Transverse colon (tissue), 4 donors: ENCODE data around the gene OR7G2. TPM values are rescaled to one million over a fixed set of nuclear protein-coding genes. Genes with fewer than 3 reads are reported as not detected.

Experiments used
- DNase-seq: peaks from one replicate; pipeline ENCODE4 v3.0.0-alpha.2; 2019
- H3K27ac ChIP-seq, 4 donors: fragments of 200-600 bp; sonication (generic); 2 replicates each; pipeline ENCODE4 v1.5.1; 2016 to 2018; ENCODE audit warnings: inconsistent platforms in 4 of 4
- H3K27me3 ChIP-seq: fragments of 200-600 bp; sonication (generic); 2 replicates; pipeline ENCODE4 v1.5.1; 2017; ENCODE audit warnings: inconsistent platforms
- H3K36me3 ChIP-seq, 4 donors: fragments of 200-600 bp; sonication (generic); 2 replicates each; pipeline ENCODE4 v1.5.1; 2017 to 2019; ENCODE audit warnings: inconsistent platforms in 4 of 4
- H3K4me1 ChIP-seq, 4 donors: fragments of 200-600 bp; sonication (generic); 2 replicates each; pipeline ENCODE4 v1.5.1; 2017 to 2020; ENCODE audit warnings: inconsistent platforms in 4 of 4
- H3K4me3 ChIP-seq, 4 donors: fragments of 200-600 bp; sonication (generic); 1 replicate in 1 of 4; 2 replicates in 3 of 4; pipeline versions ENCODE4 v1.5.1 to v1.6.1; 2017 to 2019; ENCODE audit warnings: inconsistent platforms in 4 of 4
- H3K9me3 ChIP-seq, 2 donors: fragments of 200-600 bp; sonication (generic); 2 replicates each; pipeline ENCODE4 v1.5.1; 2017 to 2019; ENCODE audit warnings: inconsistent platforms in 2 of 2
- CTCF ChIP-seq, 5 experiments: fragments of 200-600 bp in 3 of 5; fragments of 450-650 bp in 2 of 5; sonication (generic) in 3 of 5; IDR thresholded peaks; 1 replicate in 2 of 5; 2 replicates in 3 of 5; pipeline ENCODE4 v1.5.1; 2016 to 2017; ENCODE audit warnings: antibody characterized with exemption in 5 of 5, inconsistent platforms in 3 of 5, mild to moderate bottlenecking in 2 of 5, moderate library complexity in 1 of 5
- EP300 ChIP-seq: sonication (generic); formaldehyde crosslinking; IDR thresholded peaks from one replicate; pipeline ENCODE4 v1.6.1; 2017; ENCODE audit warnings: antibody characterized with exemption, low read depth
- POLR2A ChIP-seq: fragments of 450-650 bp; IDR thresholded peaks from one replicate; pipeline ENCODE4 v1.6.1; 2016; ENCODE audit warnings: antibody characterized with exemption, mild to moderate bottlenecking, moderate library complexity
- POLR2AphosphoS5 ChIP-seq, 3 donors: sonication (generic); formaldehyde crosslinking; IDR thresholded peaks; one replicate each; pipeline ENCODE4 v1.6.1; 2016; ENCODE audit warnings: antibody characterized with exemption in 3 of 3
- WGBS, 2 donors: methylation state at CpG; one replicate each; pipeline ENCODE4 v1.1.5; 2018; ENCODE audit warnings: low coverage in 1 of 2; 5-methylcytosine and 5-hydroxymethylcytosine counted together
- in situ Hi-C, 4 donors: fragments of 200-750 bp; cut with MboI; loops; one replicate each; pipeline versions ENCODE4 v1.15.0 to v1.15.1; 2017; ENCODE audit warnings: low sequenced_read_pairs in 3 of 4, low pct_ligation_motif_present in 1 of 4, low pct_unique_long_range_greater_than_20kb in 1 of 4
- intact Hi-C: fragments of 100-400 bp; cut with DNase I; formaldehyde crosslinking; loops from one replicate; pipeline ENCODE4 v1.15.1; 2023; ENCODE audit warnings: low total_unique reads
- total RNA-seq, 4 donors: library from RNA; depleted of rRNA; stranded (reverse); fragments of >200 nt; gene quantifications; one replicate each; pipeline ENCODE4 v1.1.0, GENCODE V29; 2016

The OR7G2 gene
- total RNA-seq, 4 donors from 2014 or later, result not detected

GRCh38 chr19:9150650-9151049 lies 43.4 kb upstream of the OR7G2 start:
- H3K27me3 ChIP-seq, result no peaks in the 10 kb centered on the region
- intact Hi-C loops (no loop called here), in situ Hi-C loops (no loop called here)
- no peak overlapping the region for H3K27ac ChIP-seq
- H3K9me3 ChIP-seq, result peaks cover 14 to 15% of the 10 kb centered on the region in 2 donors
- no peak for DNase-seq
- H3K36me3 ChIP-seq, result peaks cover 0 to 9% (median 2%) of the 10 kb centered on the region in 4 donors
- TF ChIP-seq CTCF (IDR thresholded peaks at IDR 0.05) (no peak), POLR2AphosphoS5 (IDR thresholded peaks at IDR 0.05) (no peak), EP300 (no peak), POLR2A (no peak)
- no peaks in the 10 kb centered on the region for H3K4me1 ChIP-seq
- no peak overlapping the region for H3K4me3 ChIP-seq
- 97 to 100% methylated on average over 3 to 5 of the region's 5 CpGs for WGBS, 2 donors

- peaks cover 0 to 14% (median 2%) of the 10 kb centered on the region in 4 donors for H3K36me3 ChIP-seq
- in situ Hi-C loops, result loop anchor here in 2 of 4 donors (25.0 kb wide), 2 partner anchors 437 to 637 kb away; partner anchors contain the start of gene ZNF121 (in 1 of the 2)
- no peaks in the 10 kb centered on the region for H3K4me1 ChIP-seq
- TF ChIP-seq CTCF (IDR thresholded peaks at IDR 0.05), result no peak
- H3K27ac ChIP-seq, result no peak overlapping the region
- no peak overlapping the region for H3K4me3 ChIP-seq
- H3K27me3 ChIP-seq, result no peaks in the 10 kb centered on the region
- H3K9me3 ChIP-seq, result peaks cover 19 to 21% of the 10 kb centered on the region in 2 donors
- intact Hi-C loops, result no loop called here
- DNase-seq, result no peak
- WGBS, 2 donors, result 88 to 98% methylated on average over 4 of the region's 4 CpGs
Measured at GRCh38 chr19:9149997-9150396, 42.7 kb upstream of the OR7G2 start.

GRCh38 chr19:9148697-9149096 lies 41.4 kb upstream of the OR7G2 start:
- intact Hi-C loops (no loop called here), in situ Hi-C loops (loop anchor here in 2 of 4 donors (25.0 kb wide), 2 partner anchors 439 to 639 kb away; partner anchors contain the start of gene ZNF121 (in 1 of the 2))
- peaks cover 20 to 27% of the 10 kb centered on the region in 2 donors for H3K9me3 ChIP-seq
- no peak overlapping the region for H3K4me3 ChIP-seq
- no peak for DNase-seq
- WGBS, 2 donors, result 96 to 100% methylated on average over 2 to 3 of the region's 3 CpGs
- no peak for TF ChIP-seq CTCF (IDR thresholded peaks at IDR 0.05)
- no peak for TF ChIP-seq EP300
- no peak for TF ChIP-seq POLR2A
- TF ChIP-seq POLR2AphosphoS5 (IDR thresholded peaks at IDR 0.05), result no peak
- no peaks in the 10 kb centered on the region for H3K4me1 ChIP-seq
- H3K27ac ChIP-seq, result no peak overlapping the region
- no peaks in the 10 kb centered on the region for H3K27me3 ChIP-seq
- H3K36me3 ChIP-seq, result peaks cover 0 to 15% (median 2%) of the 10 kb centered on the region in 4 donors

GRCh38 chr19:9146882-9147281 lies 39.6 kb upstream of the OR7G2 start:
- intact Hi-C loops, result no loop called here
- DNase-seq, result no peak

More at GRCh38 chr19:9146882-9147281, 39.6 kb upstream of the OR7G2 start:
- Histone ChIP-seq H3K36me3 (peaks cover 0 to 10% (median 2%) of the 10 kb centered on the region in 4 donors), H3K4me1 (peaks cover 0 to 9% (median 4%) of the 10 kb centered on the region in 4 donors), H3K27ac (no peak overlapping the region), H3K4me3 (no peak overlapping the region), H3K27me3 (no peaks in the 10 kb centered on the region), H3K9me3 (peaks cover 20 to 22% of the 10 kb centered on the region in 2 donors)
- WGBS, 2 donors, result 100% methylated on average over 1 of the region's 1 CpG; no CpG with 5 or more reads in 1 of the 2 donors
- in situ Hi-C loops, result loop anchor here in 2 of 4 donors (25.0 kb wide), 2 partner anchors 440 to 640 kb away; partner anchors contain the start of gene ZNF121 (in 1 of the 2)
- TF ChIP-seq POLR2AphosphoS5 (IDR thresholded peaks at IDR 0.05), result no peak
- no peak for TF ChIP-seq EP300
- TF ChIP-seq POLR2A, result no peak
- no peak for TF ChIP-seq CTCF (IDR thresholded peaks at IDR 0.05)
